Stimulated activated CD8-positive, alpha-beta memory T cell treated with anti-CD3 and anti-CD28 coated beads, Interleukin-4, amount 100 ng/mL, for 1 hour (primary cell): ENCODE results near the gene DYNC1I1.

Source experiments
- DNase-seq, 2 donors: peaks; one replicate each; pipeline ENCODE4 v3.0.0-alpha.2; 2020; ENCODE audit warnings: low read depth in 2 of 2, low spot score in 1 of 2

Gene DYNC1I1

GRCh38 chr7:95788884-95789283 is 16.5 kb downstream of the DYNC1I1 start:
- no peak for DNase-seq

- DNase-seq, result no peak
These were observed 21.3 kb downstream of the DYNC1I1 start for GRCh38 chr7:95793658-95794057.

GRCh38 chr7:95794917-95795515 is 22.7 kb downstream of the DYNC1I1 start:
- no peak for DNase-seq

GRCh38 chr7:95796617-95797016 is 24.3 kb downstream of the DYNC1I1 start:
- no peak for DNase-seq

- no peak for DNase-seq
These were observed 26.1 kb downstream of the DYNC1I1 start for GRCh38 chr7:95798401-95798930.

GRCh38 chr7:95800787-95801186 is 28.4 kb downstream of the DYNC1I1 start:
- DNase-seq, result no peak

- DNase-seq, result no peak
These were observed 29.9 kb downstream of the DYNC1I1 start for GRCh38 chr7:95802270-95802669.

- DNase-seq, result no peak
These were observed 31.7 kb downstream of the DYNC1I1 start for GRCh38 chr7:95804052-95804451.

- DNase-seq, result no peak
These were observed 33.6 kb downstream of the DYNC1I1 start for GRCh38 chr7:95805909-95806308.

- no peak for DNase-seq
These were observed 36.0 kb downstream of the DYNC1I1 start for GRCh38 chr7:95808396-95808795.

GRCh38 chr7:95811846-95812445 is 39.6 kb downstream of the DYNC1I1 start:
- DNase-seq, result no peak

GRCh38 chr7:95814721-95815120 is 42.4 kb downstream of the DYNC1I1 start:
- DNase-seq, result no peak

GRCh38 chr7:95817866-95818640 is 45.7 kb downstream of the DYNC1I1 start:
- no peak for DNase-seq

GRCh38 chr7:95820778-95821177 is 48.4 kb downstream of the DYNC1I1 start:
- no peak for DNase-seq

GRCh38 chr7:95822717-95823116 is 50.4 kb downstream of the DYNC1I1 start:
- DNase-seq, result no peak

- DNase-seq, result no peak
These were observed 52.3 kb downstream of the DYNC1I1 start for GRCh38 chr7:95824616-95825015.

- no peak for DNase-seq
These were observed 56.8 kb downstream of the DYNC1I1 start for GRCh38 chr7:95828824-95829790.

GRCh38 chr7:95840953-95841950 is 68.9 kb downstream of the DYNC1I1 start:
- DNase-seq, result no peak

GRCh38 chr7:95843286-95843685 is 70.9 kb downstream of the DYNC1I1 start:
- DNase-seq, result no peak

- DNase-seq, result no peak
These were observed 72.7 kb downstream of the DYNC1I1 start for GRCh38 chr7:95845007-95845406.
